Naive B cell (primary cell): ENCODE measurements around the gene DSCAM. TPM values are rescaled to one million over a fixed set of nuclear protein-coding genes. Genes with fewer than 3 reads are reported as not detected.

Experiments used
- ATAC-seq, 2 donors: fragments of 150-1000 bp; cut with Tn5 transposase; 2 replicates each; pipeline ENCODE4 v1.10.0; 2021; ENCODE audit warnings: low read depth in 2 of 2, mild to moderate bottlenecking in 2 of 2, moderate library complexity in 2 of 2
- DNase-seq: peaks from one replicate; pipeline ENCODE4 v3.0.0; 2022
- H3K27ac Mint-ChIP-seq, 6 donors: one replicate each; pipeline ENCODE4 v1.8.0; 2020 to 2022; ENCODE audit warnings: mild to moderate bottlenecking in 6 of 6, mixed read lengths in 6 of 6, moderate library complexity in 5 of 6, inconsistent platforms in 2 of 6
- H3K27me3 Mint-ChIP-seq, 3 donors: one replicate each; pipeline ENCODE4 v1.8.0; 2021 to 2022; ENCODE audit warnings: mixed read lengths in 3 of 3, mild to moderate bottlenecking in 1 of 3
- H3K36me3 Mint-ChIP-seq, 2 donors: one replicate each; pipeline ENCODE4 v1.8.0; 2020 to 2022; ENCODE audit warnings: mixed read lengths in 2 of 2, inconsistent platforms in 1 of 2, mild to moderate bottlenecking in 1 of 2
- H3K4me1 Mint-ChIP-seq, 3 donors: one replicate each; pipeline ENCODE4 v1.8.0; 2020 to 2022; ENCODE audit warnings: mixed read lengths in 3 of 3, inconsistent platforms in 1 of 3, mild to moderate bottlenecking in 1 of 3, moderate library complexity in 1 of 3
- H3K4me3 Mint-ChIP-seq, 8 donors: one replicate each; pipeline ENCODE4 v1.8.0; 2020 to 2022; ENCODE audit warnings: mild to moderate bottlenecking in 8 of 8, mixed read lengths in 8 of 8, moderate library complexity in 8 of 8, inconsistent platforms in 2 of 8
- H3K9me3 Mint-ChIP-seq, 7 donors: one replicate each; pipeline ENCODE4 v1.8.0; 2020 to 2022; ENCODE audit warnings: mixed read lengths in 7 of 7, mild to moderate bottlenecking in 5 of 7, inconsistent platforms in 2 of 7, moderate library complexity in 1 of 7
- polyA plus RNA-seq, 6 donors: library from polyadenylated mRNA; unstranded; fragments of 300-500 nt; fragmentation: Illumina TruSeq; gene quantifications; one replicate each; pipeline ENCODE4 v1.2.3, GENCODE V29; 2021; ENCODE audit warnings: low read depth in 6 of 6

The DSCAM gene
- polyA plus RNA-seq, 6 donors from 2014 or later = not detected

DNA sequence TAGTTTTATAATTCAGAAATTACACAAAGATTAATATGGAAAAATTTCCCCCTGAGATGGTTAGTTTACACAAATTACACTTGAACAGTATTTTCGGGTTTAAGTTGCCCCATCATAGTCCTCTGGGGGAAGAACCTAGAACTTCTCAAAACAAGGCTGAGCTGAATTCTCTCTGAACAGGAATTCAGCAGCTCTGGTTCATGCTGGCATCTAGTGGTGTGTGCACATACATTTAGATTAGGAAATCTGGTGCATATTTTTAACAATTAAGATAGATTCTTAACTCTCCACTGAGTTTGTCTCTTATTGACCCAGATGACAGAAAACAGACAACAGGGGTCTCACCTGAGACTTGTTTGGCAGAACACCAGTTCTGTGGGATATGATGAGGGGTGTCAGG, 410.7 kb downstream of the DSCAM start:
- Mint-ChIP-seq H3K27me3 (no peaks in the 10 kb centered on the region), H3K27ac (no peak overlapping the region), H3K4me3 (no peak overlapping the region), H3K9me3 (peaks cover 0 to 4% (median 2%) of the 10 kb centered on the region in 7 donors), H3K36me3 (no peaks in the 10 kb centered on the region), H3K4me1 (no peaks in the 10 kb centered on the region)
- DNase-seq (no peak), ATAC-seq (no peak)

DNA sequence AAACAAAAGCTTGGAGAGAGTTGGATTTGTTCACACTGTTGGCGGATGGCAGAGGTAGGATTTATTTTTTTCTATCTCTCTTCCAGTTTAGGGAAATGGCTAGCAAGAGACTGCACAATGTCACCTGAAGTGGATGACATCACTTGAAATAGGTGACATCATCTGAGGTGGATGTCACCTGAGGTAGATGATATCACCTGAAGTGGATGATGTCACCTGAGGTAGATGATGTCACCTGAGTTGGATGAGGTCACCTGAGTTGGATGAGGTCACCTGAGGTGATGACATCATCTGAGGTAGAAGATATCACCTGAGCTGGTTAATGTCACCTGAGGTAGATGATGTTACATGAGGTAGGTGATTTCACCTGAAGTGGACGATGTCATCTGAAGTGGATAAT, 413.4 kb downstream of the DSCAM start:
- Mint-ChIP-seq H3K4me3 (no peak overlapping the region), H3K4me1 (no peaks in the 10 kb centered on the region), H3K9me3 (peaks cover 0 to 4% (median 2%) of the 10 kb centered on the region in 7 donors), H3K27ac (no peak overlapping the region), H3K36me3 (no peaks in the 10 kb centered on the region), H3K27me3 (no peaks in the 10 kb centered on the region)
- ATAC-seq (no peak), DNase-seq (no peak)

DNA sequence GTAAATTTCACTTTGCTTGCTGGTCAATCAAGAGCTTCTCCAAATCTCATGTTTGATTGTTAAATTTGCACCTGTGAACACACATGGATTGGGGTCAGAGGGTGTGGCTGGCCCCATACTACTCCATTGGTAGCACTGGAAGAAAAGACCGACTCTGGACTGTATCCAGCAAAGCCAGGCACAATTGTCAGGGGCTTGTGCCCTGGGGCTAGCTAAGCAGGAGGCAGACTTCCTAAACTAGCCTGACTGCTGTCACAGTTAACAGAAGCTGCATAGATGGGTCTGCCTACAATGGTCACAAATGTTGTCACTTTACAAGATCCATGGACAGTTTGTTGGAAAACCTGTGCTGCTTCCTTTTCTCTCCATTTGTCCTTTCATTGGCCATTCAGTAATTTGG, 421.0 kb downstream of the DSCAM start:
- Mint-ChIP-seq H3K27ac (peak overlapping the region in 1 of 6 donors; percentile 18), H3K4me1 (no peaks in the 10 kb centered on the region), H3K4me3 (no peak overlapping the region), H3K27me3 (no peaks in the 10 kb centered on the region), H3K9me3 (peaks cover 0 to 8% (median 5%) of the 10 kb centered on the region in 7 donors), H3K36me3 (no peaks in the 10 kb centered on the region)
- ATAC-seq = no peak
- DNase-seq = no peak

DNA sequence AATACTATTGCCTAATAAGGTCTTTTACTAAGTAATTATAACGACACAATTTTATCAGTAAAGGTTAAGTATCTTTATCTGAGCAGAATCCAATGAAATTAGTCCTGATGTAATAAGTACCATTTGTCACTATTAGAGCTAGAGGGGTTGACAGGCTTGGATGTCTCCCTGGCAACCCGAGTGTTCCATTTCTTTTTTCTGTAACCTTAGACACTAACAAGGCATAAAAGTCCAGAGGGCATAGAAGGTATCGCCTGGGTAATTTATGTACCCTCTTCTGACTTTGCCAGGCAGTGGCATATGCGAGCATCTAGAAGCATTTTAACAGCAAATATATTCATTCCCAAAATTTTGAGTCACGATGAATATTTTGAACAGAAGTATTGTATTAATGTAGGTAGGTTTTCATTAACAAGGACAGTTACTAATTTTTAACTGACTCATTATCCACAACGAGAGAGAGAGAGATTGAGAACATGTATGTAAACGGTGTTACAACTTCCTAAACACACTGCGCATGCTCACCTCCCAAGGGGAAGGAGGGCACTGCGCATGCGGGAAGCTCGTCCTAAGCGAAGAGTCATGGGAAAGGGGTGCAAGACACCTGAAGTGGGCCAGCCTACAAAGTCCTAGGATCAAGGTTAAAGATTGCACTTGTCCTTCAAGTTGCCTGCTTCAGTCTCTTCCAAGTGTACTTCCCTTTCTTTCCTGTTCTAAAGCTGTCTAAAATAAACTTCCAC, 423.9 kb downstream of the DSCAM start:
- ATAC-seq (no peak), DNase-seq (no peak)
- no peak overlapping the region for H3K4me3 Mint-ChIP-seq
- H3K27ac Mint-ChIP-seq = no peak overlapping the region
- H3K27me3 Mint-ChIP-seq = no peaks in the 10 kb centered on the region
- H3K36me3 Mint-ChIP-seq = peaks cover 0 to 5% of the 10 kb centered on the region in 2 donors
- H3K9me3 Mint-ChIP-seq = peaks cover 4 to 21% (median 11%) of the 10 kb centered on the region in 7 donors
- no peaks in the 10 kb centered on the region for H3K4me1 Mint-ChIP-seq

DNA sequence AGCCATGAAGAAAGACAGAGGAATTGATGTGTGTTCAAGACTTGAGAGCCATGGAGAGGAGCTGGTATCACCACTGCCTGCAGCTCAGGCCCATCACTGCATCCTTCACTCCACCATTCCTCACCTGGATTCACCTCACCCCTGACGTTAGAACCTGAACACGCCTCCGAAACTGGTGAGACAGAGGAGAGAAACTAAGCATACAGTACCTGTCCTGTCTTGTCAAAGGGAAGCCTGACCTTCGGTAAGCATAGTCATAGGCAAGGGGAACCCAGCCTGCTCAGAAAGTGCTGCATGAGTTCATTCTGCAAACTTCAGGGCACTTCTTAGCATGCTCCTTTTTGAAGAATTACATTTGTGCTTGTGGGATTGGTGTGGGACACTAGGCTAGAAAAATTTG, 425.8 kb downstream of the DSCAM start:
- H3K4me3 Mint-ChIP-seq = no peak overlapping the region
- peaks cover 0 to 2% (median 0%) of the 10 kb centered on the region in 3 donors for H3K27me3 Mint-ChIP-seq
- H3K9me3 Mint-ChIP-seq = peaks cover 6 to 26% (median 14%) of the 10 kb centered on the region in 7 donors
- H3K36me3 Mint-ChIP-seq = peaks cover 0 to 5% of the 10 kb centered on the region in 2 donors
- no peaks in the 10 kb centered on the region for H3K4me1 Mint-ChIP-seq
- ATAC-seq (no peak), DNase-seq (no peak)
- no peak overlapping the region for H3K27ac Mint-ChIP-seq

DNA sequence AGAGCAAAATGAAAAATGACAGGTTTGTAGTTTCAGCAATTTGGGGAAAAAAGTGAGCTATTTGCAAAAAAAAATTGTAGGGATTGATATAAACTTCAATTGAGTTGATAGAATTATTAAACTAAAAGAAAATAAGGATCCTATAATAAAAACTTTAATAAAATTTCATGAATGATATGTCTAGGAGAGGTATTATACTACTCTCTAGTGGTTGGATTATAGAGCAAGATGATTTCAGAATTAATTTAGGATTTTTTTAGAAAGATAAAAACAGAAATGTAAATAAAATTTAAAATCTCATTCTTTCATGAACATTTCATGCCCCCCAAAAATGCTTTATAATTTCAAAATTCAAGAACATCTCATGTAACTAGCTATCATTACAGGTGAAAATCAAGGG, 430.4 kb downstream of the DSCAM start:
- peaks cover 0 to 3% (median 0%) of the 10 kb centered on the region in 3 donors for H3K27me3 Mint-ChIP-seq
- peaks cover 10 to 27% (median 14%) of the 10 kb centered on the region in 7 donors for H3K9me3 Mint-ChIP-seq
- DNase-seq = no peak
- no peaks in the 10 kb centered on the region for H3K4me1 Mint-ChIP-seq
- peaks cover 0 to 5% of the 10 kb centered on the region in 2 donors for H3K36me3 Mint-ChIP-seq
- ATAC-seq = no peak
- no peak overlapping the region for H3K27ac Mint-ChIP-seq
- no peak overlapping the region for H3K4me3 Mint-ChIP-seq

DNA sequence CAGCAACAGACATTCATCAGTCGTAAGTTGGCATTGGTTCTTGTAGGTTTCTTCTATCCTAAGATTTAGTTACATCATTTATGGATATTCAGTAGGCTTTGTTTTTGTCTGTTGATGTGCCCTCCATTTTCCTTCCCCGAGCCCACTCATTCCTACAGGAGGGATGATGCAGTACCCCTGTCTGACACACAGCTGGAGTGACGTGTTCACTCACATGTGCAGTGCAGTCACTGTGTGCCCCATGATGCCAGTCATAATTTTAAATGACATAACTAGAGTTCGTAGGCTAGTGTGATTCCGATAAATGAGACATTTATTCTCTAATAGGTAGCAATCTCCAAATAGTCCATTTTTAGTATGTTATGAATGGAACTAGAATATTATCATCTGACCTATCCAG, 438.4 kb downstream of the DSCAM start:
- H3K4me1 Mint-ChIP-seq = no peaks in the 10 kb centered on the region
- no peaks in the 10 kb centered on the region for H3K36me3 Mint-ChIP-seq
- H3K9me3 Mint-ChIP-seq = peaks cover 0 to 18% (median 5%) of the 10 kb centered on the region in 7 donors
- no peak for ATAC-seq
- H3K27ac Mint-ChIP-seq = no peak overlapping the region
- no peak overlapping the region for H3K4me3 Mint-ChIP-seq
- H3K27me3 Mint-ChIP-seq = no peaks in the 10 kb centered on the region
- DNase-seq = no peak

DNA sequence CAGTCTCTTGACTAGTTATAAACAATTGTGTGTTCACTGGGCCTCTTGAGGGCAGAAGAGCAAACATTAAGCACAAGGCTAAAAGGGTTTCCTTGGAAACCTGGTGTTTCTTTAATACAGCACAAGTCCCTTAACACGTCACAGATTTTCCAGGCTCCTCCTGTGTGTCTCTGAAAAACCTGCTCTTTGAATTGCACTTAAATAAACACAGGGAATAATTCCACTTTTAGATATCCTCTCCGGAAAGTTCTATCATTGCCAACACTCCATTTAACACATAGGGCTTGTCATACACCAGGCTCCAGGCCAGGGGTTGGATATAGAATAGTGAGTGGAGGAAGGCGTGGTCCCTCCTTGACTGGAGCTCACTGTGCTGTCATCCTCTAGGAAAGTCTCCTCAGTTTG, 442.6 kb downstream of the DSCAM start:
- Mint-ChIP-seq H3K4me3 (no peak overlapping the region), H3K36me3 (no peaks in the 10 kb centered on the region), H3K9me3 (peaks cover 0 to 6% (median 3%) of the 10 kb centered on the region in 7 donors), H3K27me3 (no peaks in the 10 kb centered on the region), H3K27ac (no peak overlapping the region), H3K4me1 (no peaks in the 10 kb centered on the region)
- DNase-seq (no peak), ATAC-seq (no peak)

DNA sequence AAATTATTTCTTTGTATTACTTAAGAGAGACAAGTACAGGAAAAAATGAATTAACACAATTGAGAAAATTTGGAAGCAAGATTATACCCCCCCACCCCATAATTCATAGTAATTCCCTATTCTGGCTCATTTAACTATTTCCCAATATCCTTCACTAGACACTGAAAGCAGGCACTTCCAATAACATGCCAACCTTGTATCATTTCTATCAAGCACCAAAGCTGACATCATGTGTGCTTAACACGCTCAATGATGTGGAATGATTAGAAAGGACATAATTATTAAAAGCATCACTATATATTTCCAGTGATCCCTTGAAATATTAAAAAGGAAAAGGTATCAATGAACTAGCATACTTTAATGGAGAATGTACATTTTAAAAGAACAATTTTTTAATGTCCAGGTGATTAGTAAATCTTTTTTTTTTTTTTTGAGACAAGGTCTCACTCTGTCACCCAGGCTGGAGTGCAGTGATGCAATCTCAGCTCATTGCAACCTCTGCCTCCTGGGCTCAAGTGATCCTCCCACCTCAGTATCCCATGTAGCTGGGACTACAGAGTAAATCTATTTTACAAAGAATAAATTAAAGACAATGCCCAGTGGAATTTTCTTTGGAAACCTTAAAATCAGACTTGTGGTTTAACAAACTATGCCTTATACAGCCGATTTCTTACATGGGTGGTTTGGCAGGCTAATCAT, 443.9 kb downstream of the DSCAM start:
- H3K27me3 Mint-ChIP-seq = no peaks in the 10 kb centered on the region
- ATAC-seq (no peak), DNase-seq (no peak)
- no peaks in the 10 kb centered on the region for H3K4me1 Mint-ChIP-seq
- no peaks in the 10 kb centered on the region for H3K36me3 Mint-ChIP-seq
- peaks cover 0 to 9% (median 3%) of the 10 kb centered on the region in 7 donors for H3K9me3 Mint-ChIP-seq
- no peak overlapping the region for H3K4me3 Mint-ChIP-seq
- H3K27ac Mint-ChIP-seq = no peak overlapping the region

DNA sequence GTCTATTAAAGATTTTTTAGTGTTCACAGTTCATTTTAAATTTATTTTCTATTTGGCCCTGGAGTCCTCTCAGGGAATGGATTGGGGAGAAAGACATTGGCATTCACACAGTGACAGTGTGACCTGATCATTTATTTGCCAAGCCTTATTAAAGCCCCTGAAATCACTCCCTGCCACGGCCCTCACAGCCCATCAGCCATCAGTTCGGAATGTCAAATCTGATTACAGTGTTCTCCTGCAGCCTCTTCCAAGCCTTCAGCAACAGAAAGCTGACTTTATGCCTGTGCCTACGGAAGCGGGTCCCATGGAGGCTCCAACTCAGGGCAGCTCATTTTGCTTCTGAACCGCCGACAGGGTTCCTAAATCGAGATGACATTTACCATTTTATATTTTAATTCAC, 451.2 kb downstream of the DSCAM start:
- no peak for DNase-seq
- H3K27ac Mint-ChIP-seq = no peak overlapping the region
- H3K4me3 Mint-ChIP-seq = no peak overlapping the region
- no peaks in the 10 kb centered on the region for H3K36me3 Mint-ChIP-seq
- H3K4me1 Mint-ChIP-seq = no peaks in the 10 kb centered on the region
- peaks cover 0 to 13% (median 0%) of the 10 kb centered on the region in 7 donors for H3K9me3 Mint-ChIP-seq
- no peak for ATAC-seq
- no peaks in the 10 kb centered on the region for H3K27me3 Mint-ChIP-seq

DNA sequence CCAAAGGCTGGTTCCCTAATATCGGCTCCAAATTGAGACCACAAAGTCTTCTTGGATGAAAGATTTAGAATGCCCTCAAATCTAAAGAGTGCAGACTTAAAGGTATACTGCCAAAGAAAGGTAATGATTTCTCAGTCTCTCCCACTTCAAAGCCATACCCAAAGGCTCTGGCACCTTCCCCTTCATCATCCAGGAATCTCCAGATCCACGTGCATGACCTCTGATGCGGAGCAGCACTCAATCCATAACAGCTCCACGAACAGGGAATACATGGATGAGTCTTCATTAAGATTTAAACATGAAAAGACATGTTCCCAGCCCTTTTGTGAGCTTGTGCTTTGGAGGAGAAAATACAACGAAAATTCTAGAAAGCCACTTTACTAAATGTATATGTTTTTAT, 453.9 kb downstream of the DSCAM start:
- peaks cover 0 to 7% (median 0%) of the 10 kb centered on the region in 3 donors for H3K27me3 Mint-ChIP-seq
- H3K9me3 Mint-ChIP-seq = peaks cover 0 to 13% (median 0%) of the 10 kb centered on the region in 7 donors
- H3K27ac Mint-ChIP-seq = no peak overlapping the region
- H3K4me3 Mint-ChIP-seq = no peak overlapping the region
- H3K4me1 Mint-ChIP-seq = no peaks in the 10 kb centered on the region
- ATAC-seq (no peak), DNase-seq (no peak)
- no peaks in the 10 kb centered on the region for H3K36me3 Mint-ChIP-seq

DNA sequence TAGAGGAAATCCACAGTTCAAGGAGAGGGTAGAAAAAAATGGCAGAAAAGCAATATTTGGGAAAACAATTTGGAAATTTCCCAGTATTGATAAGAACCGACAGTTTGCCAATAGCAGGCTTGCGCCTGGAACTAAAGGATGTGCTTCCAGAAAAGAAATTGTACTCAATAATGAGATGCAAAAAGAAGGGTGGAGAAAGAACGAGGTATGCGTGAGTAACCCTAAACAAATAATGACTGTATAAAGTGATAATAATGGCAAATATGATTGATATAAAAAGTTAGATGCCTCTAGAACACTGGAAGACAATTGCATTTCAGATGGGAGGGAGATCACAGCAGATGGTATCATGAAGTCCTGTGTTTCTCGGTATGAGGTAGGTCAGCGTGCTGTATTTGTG, 458.9 kb downstream of the DSCAM start:
- Mint-ChIP-seq H3K27ac (no peak overlapping the region), H3K4me1 (no peaks in the 10 kb centered on the region), H3K9me3 (peaks cover 0 to 1% (median 0%) of the 10 kb centered on the region in 7 donors), H3K27me3 (peaks cover 0 to 22% (median 5%) of the 10 kb centered on the region in 3 donors), H3K36me3 (no peaks in the 10 kb centered on the region), H3K4me3 (no peak overlapping the region)
- ATAC-seq (no peak), DNase-seq (no peak)

DNA sequence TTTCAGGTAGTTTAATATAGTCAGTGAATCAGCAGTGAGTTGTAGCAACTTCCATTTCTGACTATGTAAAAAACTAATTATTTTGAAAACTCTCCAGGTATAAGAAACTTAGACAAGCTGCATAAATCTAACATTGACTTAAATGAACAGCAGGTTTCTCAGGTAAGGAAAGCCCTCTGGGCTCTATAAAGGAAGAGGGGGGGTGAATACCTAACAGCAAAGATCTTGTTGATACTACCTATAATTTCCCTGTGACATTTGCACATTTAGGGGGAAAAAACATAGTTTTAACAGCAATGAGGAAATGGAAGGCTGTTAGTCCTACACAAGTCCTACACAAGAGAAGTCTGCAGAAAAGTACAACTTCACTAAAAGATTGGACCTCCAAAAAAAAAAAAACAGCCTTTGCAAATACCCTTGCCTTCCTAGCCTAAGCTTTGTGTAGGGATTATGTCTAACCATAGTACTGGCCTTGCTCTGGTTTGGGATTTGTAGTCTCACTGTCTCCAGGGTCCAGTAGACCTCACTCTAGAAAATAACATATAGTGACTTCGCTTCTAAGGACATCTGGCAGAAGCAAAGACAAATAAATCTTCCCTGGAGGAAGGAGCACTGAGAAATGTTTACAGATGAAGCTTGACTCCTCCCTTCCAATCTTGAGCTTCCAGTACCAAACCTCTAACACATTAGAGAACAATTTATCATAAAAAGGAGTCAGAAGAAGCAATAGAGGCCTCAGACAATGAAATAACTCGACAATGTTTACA, 459.8 kb downstream of the DSCAM start:
- Mint-ChIP-seq H3K4me3 (no peak overlapping the region), H3K9me3 (peaks cover 0 to 1% (median 0%) of the 10 kb centered on the region in 7 donors), H3K27ac (no peak overlapping the region), H3K36me3 (no peaks in the 10 kb centered on the region), H3K4me1 (no peaks in the 10 kb centered on the region), H3K27me3 (peaks cover 0 to 22% (median 5%) of the 10 kb centered on the region in 3 donors)
- no peak for ATAC-seq
- no peak for DNase-seq
